GM03348 (cell line): ENCODE measurements around the gene IMPDH2.
A peak's percentile ranks its signal among the peaks of the same experiment; 100 is the strongest.

Experiments
- DNase-seq: peaks from one replicate; pipeline ENCODE4 v3.0.0; 2012; ENCODE audit warnings: low spot score

IMPDH2 gene

GRCh38 chr3:49005998-49006397 is 23.2 kb downstream of the IMPDH2 start:
- DNase-seq = no peak

GRCh38 chr3:49005303-49005680 is 23.9 kb downstream of the IMPDH2 start:
- no peak for DNase-seq

- DNase-seq = no peak
Measured at GRCh38 chr3:49004352-49005302, 24.6 kb downstream of the IMPDH2 start.

- no peak for DNase-seq
Measured at GRCh38 chr3:49001155-49001554, 28.0 kb downstream of the IMPDH2 start.

- no peak for DNase-seq
Measured at GRCh38 chr3:48999085-48999858, 29.9 kb downstream of the IMPDH2 start.

- DNase-seq = no peak
Measured at GRCh38 chr3:48997714-48998637, 31.2 kb downstream of the IMPDH2 start.

GRCh38 chr3:48997102-48997635 is 32.0 kb downstream of the IMPDH2 start:
- DNase-seq = no peak

GRCh38 chr3:48996640-48997039 is 32.6 kb downstream of the IMPDH2 start:
- DNase-seq = no peak

- DNase-seq = no peak
Measured at GRCh38 chr3:48993834-48994233, 35.4 kb downstream of the IMPDH2 start.

GRCh38 chr3:48991851-48992545 is 37.2 kb downstream of the IMPDH2 start:
- DNase-seq = no peak

GRCh38 chr3:48990636-48991469 is 38.3 kb downstream of the IMPDH2 start:
- peak; percentile 36 for DNase-seq

GRCh38 chr3:48989796-48990635 is 39.2 kb downstream of the IMPDH2 start, which contains the start of gene P4HTM:
Gene P4HTM, plus strand, starts transcription at chr3:48990241. Its CDS starts 16 bp downstream, at chr3:48990257.
- DNase-seq = peak; percentile 95

- DNase-seq = peak; percentile 20
Measured at GRCh38 chr3:48989126-48989795, 39.9 kb downstream of the IMPDH2 start.

- DNase-seq = no peak
Measured at GRCh38 chr3:48985831-48986376, 43.3 kb downstream of the IMPDH2 start.

GRCh38 chr3:48984663-48985062 is 44.5 kb downstream of the IMPDH2 start:
- DNase-seq = no peak

- DNase-seq = no peak
Measured at GRCh38 chr3:48983096-48983495, 46.1 kb downstream of the IMPDH2 start.

- DNase-seq = no peak
Measured at GRCh38 chr3:48982686-48983085, 46.5 kb downstream of the IMPDH2 start.

- DNase-seq = no peak
Measured at GRCh38 chr3:48982016-48982415, 47.2 kb downstream of the IMPDH2 start.
